Transverse colon (tissue), 4 donors: ENCODE results near the gene LDLRAD1.

ENCODE experiments used
- CTCF ChIP-seq, 5 experiments: fragments of 200-600 bp in 3 of 5; fragments of 450-650 bp in 2 of 5; sonication (generic) in 3 of 5; IDR thresholded peaks; 1 replicate in 2 of 5; 2 replicates in 3 of 5; pipeline ENCODE4 v1.5.1; 2016 to 2017; ENCODE audit warnings: antibody characterized with exemption in 5 of 5, inconsistent platforms in 3 of 5, mild to moderate bottlenecking in 2 of 5, moderate library complexity in 1 of 5
- POLR2A ChIP-seq: fragments of 450-650 bp; IDR thresholded peaks from one replicate; pipeline ENCODE4 v1.6.1; 2016; ENCODE audit warnings: antibody characterized with exemption, mild to moderate bottlenecking, moderate library complexity
- POLR2AphosphoS5 ChIP-seq, 3 donors: sonication (generic); formaldehyde crosslinking; IDR thresholded peaks; one replicate each; pipeline ENCODE4 v1.6.1; 2016; ENCODE audit warnings: antibody characterized with exemption in 3 of 3

- TF ChIP-seq CTCF (IDR thresholded peaks at IDR 0.05), result no peak
- TF ChIP-seq POLR2A, result no peak
- no peak for TF ChIP-seq POLR2AphosphoS5 (IDR thresholded peaks at IDR 0.05)
Observed at GRCh38 chr1:53982763-53983104, 35.3 kb downstream of the LDLRAD1 start.
